Activated CD4-positive, CD25-positive, alpha-beta regulatory T cell treated with anti-CD3 and anti-CD28 coated beads, Interleukin-2, amount 50 U/mL, for 16 hours (primary cell): ENCODE measurements around the gene TMTC1.
"Not testable (repeated sequence)": the region's sequence is repeated elsewhere in the genome, so short reads cannot be mapped to it uniquely, and the experiment has no call there.

Source experiments
- DNase-seq: peaks from one replicate; pipeline ENCODE4 v3.0.0-alpha.2; 2020; ENCODE audit warnings: low read depth, low spot score

Gene TMTC1

DNA sequence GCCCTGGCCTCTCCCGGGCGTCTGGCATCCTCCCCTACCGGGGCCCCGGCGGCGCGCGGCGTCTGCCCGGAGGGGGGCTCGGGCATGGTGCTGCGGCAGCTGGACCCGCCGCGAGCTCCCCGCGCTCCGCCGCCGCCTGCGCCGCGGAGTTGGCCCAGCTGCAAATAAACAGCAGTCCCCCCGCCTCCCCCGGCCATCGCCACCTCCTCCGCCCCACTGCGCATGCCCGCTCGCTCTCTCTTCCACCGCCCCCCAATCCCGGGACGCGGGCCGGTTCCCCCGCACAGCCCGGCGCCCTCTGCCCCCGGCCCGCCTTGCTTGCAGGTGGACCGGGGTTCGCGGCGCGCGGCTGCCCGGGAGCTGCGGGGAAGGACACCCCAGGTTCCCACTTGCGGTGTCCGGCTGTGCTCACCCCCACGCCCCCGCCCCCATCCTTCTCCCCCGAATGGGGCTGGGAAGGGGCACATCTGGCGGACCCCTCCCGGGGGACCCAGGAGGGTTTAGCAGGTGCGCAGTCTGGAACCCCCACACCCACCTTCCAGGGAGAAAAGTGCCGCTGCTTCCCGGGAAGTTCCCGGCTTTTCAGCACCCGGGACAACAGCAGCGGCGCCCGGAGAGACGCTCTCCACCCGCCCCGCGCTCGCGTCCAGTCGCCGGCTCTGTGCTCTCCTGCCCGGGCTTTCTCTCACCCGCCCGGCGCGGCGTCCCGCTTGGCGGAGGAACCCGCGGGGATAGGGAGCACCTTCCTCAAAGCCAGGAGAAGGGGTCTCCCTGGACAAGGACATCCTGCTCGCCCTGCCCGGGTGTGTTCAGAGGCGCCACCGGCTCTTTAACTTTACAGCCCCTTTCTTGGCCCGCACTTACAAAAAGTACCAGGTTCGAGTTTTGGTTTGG, at the start of gene TMTC1:
Gene TMTC1, minus strand, starts transcription at position 170 of the 894 bp plus-strand sequence. CDS start 191 bp downstream, outside the sequence.
- DNase-seq = no peak

DNA sequence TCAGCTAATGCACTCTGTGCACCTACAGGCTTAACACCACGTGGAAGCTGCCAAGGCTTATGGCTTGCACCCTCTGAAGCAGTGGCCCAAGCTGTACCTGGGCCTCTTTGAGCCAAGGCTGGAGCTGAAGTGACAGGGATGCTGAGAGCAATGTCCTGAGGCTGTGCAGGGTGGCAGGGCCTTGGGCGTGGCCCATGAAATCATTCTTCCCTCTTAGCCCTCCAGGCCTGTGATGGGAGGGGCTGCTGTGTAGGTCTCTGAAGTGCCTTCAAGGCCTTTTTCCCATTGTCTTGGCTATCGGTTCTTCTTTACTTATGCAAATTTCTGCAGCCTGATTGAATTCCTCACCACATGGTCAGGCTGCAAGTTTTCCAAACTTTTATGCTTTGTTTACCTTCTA, 47.4 kb upstream of the TMTC1 start:
- no peak for DNase-seq

DNA sequence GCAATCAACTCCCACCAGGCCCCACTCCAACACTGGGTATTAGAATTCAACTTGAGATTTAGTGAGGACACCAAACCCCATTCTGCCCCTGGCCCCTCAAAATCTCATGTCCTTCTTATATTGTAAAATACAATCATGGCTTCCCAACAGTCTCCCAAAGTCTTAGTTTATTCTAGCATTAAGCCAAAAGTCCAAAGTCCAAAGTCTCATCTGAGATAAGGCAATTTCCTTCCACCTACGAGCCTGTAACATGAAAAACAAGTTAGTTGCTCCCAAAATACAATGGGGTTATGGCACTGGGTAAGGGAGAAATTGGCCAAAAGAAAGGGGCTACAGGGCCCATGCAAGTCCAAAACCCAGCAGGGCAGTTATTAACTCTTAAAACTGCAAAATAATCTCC, 46.6 kb upstream of the TMTC1 start:
- no peak for DNase-seq

DNA sequence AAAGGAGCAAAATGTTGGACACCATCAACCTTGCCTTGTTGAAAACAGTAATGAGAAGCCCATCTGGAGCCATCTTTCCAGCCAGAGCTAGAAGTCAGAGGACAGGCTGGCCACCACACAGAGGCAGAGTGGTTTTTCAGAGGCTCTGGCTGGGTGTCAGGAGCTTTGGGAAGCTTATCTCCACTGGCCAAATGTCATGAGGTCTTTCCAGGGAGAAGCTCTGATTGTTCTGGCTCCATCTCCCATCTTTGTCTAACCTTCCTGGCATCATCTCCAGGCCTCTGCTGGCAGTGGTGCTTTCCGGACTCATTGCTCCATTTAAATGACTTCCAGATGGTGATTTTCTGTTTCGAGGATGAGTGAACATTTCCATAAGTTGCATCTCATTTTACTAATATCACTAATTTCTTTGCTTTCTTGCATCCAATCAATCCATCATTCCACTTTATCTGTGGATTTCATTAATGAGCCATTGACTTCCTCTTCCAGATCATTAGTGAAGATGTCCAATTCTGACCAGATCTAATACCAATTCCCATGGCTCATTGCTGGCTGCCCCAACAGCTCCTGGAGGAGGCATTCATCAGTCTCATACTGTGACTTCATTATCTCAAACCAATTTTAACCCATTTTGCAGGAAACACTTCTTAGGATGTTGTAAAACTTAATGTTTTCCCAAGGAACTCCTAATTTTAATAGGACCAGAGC, 35.3 kb upstream of the TMTC1 start:
- DNase-seq = no peak

DNA sequence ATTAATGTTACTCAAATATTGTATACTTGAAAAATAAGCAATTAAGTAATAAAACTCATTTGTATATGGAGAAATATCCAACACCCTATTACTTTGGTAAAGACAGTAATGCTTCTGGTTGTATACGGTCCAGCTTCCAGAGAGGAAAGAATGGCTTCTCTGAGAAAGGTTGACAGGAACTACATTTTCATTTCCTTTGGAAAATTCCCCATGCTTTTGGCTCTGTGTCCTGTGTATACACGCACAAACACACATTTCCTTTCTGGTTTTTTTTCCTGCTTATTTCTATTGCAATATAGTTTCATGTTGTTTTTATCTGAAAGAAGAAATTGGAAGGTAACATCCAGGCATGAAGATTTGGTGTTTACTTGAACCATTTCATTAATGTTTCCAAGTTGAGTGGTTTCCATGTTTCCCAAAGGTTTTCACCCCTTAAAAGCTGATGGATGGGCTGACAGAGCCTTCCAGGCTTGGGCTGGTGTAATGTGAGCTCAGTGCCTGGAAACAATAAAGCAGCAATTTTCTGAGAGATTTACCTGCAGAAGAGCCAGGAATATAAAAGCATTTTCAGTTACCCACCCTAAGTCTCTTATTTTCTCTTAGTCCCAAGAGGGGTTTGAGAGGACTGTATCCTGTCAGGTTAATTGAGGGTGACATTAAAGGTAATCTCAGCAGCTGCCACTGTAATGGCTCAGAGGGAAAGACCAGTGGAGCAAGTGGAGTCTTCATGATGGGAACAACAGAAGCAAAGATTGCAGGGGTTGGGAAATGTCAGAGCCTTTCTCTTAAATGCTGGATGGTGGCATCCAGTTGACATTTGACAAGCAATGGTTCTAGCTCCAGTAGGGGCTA, 33.4 kb upstream of the TMTC1 start:
- DNase-seq = no peak

DNA sequence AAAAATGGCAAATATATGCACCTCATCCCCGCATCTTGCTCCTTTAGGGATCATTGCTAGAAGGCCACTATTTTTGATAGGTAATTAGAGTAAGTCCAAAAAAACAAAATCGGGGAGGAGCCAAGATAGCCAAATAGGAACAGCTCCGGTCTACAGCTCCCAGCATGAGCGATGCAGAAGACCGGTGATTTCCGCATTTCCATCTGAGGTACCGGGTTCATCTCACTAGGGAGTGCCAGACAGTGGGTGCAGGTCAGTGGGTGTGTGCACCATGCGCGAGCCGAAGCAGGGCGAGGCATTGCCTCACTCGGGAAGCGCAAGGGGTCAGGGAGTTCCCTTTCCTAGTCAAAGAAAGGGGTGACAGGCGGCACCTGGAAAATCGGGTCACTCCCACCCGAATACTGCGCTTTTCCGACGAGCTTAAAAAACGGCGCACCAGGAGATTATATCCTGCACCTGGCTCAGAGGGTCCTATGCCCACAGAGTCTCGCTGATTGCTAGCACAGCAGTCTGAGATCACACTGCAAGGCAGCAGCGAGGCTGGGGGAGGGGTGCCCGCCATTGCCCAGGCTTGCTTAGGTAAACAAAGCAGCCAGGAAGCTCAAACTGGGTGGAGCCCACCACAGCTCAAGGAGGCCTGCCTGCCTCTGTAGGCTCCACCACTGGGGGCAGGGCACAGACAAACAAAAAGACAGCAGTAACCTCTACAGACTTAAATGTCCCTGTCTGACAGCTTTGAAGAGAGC, 26.0 kb upstream of the TMTC1 start:
- DNase-seq = not testable (repeated sequence)

DNA sequence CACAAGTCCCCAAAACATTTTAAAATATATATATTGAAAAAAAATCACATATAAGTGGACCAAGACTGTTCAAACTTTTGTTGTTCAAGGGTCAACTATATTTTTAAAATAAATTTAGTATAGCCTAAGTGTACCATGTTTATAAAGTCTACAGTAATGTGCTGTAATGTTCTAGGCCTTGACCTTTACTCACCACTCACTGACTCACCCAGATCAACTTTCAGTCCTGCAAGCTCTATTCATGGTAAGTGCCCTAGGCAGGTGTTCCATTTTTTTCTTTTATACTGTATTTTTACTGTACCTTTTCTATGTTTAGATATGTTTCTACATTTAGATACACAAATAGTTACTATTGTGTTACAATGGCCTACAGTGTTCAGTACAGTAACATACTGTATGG, 23.4 kb upstream of the TMTC1 start:
- no peak for DNase-seq

DNA sequence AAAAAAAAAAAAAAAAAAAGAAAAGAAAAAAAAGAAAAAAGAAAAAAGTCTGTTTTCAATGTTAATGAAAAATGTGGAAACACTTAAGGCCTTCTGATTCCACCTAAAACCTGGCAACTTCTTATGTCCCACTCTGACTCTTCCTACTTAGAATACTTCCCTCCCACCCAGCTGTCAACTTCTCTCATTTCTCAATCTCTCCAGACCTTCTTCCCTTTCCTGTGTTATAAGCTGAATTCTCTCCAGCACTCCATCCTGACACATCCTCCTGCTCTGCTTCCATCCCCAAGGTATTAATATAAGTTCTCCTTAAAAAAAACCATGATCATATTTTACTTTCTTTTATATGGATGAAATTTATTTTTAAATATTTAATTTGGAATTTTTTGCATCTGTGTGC, 20.3 kb upstream of the TMTC1 start:
- DNase-seq = no peak

DNA sequence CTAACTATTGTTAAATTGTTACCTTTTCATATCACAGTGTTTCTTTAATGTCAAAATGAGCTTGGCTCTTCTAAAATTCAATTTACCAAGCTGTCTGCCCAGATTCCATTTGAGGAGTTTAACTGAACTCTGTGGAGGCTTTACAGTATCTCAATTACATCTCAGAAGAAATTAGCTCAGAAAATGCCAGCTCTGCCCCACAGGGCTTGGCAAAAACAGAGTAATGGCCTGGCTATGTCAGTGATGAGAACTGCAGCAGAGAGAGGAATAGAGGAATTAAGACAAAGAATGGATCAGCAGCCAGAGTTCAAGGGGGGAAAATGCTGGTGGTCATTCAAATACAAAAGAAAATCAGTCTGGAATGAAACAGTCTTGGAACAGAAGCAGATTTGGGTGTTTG, 15.8 kb upstream of the TMTC1 start:
- DNase-seq = no peak

DNA sequence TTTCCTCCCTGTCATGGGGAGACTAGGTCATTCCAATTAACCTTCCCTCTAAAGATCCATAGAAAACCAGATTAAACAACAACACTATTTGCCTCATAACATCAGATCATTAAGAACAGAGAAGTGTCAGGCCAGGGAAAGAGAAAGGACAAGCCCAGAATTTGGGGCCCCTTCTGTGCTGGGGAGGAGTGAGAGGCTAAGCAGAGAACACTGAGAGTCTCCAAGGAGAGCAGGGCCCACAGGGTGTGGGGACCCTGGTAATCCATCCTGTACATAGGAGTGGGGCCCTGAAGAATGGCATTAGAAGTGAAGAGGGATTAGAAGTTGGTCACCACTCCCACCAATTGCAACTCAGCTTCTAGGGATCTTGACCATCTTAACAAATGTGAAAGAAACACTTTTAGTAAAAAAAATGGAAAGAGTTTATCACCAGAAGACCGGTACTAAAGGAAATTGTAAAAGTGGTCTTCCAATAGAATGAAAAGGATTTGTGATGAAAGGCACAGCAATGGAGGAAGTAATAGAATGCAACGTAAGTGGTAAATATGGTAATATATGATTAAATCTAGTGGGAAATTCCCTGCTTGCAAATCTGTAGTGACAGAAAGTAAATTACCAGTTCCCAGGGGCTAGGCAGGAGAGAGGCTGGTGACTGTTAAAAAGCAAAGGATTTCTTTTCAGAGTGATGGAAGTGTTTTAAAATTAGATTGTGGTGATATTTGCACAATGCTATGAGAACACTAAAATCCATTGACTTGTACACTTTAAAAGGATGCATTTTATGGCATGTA, 14.0 kb upstream of the TMTC1 start:
- no peak for DNase-seq

DNA sequence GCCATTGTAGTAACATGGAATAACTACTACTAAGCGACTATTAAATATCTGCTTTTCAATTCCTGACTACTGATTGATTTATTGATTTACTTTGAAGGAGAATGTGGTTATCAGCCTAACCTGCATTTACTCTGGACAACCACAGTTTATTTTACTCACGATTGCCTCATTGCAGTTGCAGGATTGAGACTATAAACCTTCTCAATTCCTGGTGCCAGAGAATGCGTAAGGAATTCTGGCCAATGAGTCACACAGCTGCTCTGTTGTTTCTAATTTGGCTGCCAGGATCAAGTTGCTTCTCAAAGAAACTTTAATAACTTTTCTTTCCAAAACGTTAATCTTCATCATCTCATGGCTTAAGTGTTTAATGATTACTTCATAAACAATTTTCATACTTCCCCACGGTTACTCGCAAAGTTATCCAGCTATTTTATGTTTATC, 13.1 kb upstream of the TMTC1 start:
- no peak for DNase-seq

DNA sequence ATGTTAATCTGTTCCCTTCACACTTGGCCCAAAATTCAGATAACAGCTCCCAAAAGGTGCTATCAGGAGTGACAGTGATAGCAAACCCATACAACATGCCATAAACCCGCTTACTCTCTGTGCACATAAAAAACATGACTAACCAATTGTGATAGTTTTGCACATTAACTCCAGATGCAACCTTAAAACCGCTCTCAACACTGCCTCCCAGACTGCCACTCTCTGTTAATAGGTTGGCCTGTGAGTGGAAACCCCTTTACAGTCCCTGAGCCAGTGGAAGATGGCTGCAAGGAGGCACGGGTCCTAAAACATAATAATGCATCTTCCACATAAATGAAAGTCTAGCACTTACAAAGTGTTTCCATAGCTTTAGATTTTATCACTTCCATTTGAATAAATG, 12.0 kb upstream of the TMTC1 start:
- DNase-seq = no peak

DNA sequence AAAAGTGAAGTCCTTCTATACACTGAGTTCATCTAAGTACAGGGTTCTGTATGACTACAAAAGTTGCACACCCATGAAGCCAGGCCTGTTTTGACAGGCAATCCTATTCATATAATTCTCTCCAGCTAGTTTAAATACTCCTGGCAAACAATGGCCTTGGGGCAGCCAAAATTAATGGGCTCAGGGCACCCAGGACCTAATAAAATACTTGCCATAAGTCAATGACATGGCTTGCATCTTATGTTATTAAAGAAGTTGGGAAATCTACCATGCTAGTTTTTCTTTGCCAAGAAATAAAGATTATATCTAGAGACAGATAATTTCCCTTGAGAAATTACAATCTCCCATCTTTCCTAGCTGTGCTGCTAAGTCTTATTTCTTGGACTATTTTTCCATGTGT, 11.1 kb upstream of the TMTC1 start:
- DNase-seq = no peak

DNA sequence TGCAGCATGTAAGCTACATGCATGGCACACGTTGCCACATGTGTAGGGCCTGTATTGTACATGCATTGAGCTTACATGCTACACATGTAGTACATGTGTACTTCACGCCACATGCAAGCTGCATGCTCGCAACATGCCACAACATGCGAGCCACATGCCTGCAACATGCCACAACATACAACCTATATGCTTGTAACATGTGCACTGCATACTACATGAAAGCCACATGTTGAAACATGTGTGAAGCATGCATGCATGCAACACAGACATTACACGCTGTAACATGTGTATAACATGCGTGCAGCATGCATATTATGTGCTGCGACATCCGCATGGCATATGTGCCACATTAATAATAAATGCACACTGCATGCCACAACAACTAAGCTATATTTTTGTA, 9.1 kb upstream of the TMTC1 start:
- no peak for DNase-seq

DNA sequence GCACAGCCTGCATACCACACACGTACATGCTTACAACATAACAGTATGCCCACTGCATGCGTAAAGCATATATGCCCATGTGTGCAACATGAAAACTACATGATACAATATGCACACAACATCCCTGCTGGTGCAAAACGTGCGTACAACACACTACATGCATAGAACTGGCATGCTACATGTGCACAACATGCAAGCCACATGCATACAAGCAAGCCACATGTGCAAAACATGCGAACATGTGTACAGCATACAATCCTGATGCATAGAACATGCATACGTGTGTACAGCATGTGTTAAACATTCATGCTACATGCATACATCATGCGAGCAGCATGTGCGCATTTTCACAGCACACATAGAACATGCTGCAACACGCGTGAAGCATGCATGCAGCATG, 8.4 kb upstream of the TMTC1 start:
- no peak for DNase-seq

DNA sequence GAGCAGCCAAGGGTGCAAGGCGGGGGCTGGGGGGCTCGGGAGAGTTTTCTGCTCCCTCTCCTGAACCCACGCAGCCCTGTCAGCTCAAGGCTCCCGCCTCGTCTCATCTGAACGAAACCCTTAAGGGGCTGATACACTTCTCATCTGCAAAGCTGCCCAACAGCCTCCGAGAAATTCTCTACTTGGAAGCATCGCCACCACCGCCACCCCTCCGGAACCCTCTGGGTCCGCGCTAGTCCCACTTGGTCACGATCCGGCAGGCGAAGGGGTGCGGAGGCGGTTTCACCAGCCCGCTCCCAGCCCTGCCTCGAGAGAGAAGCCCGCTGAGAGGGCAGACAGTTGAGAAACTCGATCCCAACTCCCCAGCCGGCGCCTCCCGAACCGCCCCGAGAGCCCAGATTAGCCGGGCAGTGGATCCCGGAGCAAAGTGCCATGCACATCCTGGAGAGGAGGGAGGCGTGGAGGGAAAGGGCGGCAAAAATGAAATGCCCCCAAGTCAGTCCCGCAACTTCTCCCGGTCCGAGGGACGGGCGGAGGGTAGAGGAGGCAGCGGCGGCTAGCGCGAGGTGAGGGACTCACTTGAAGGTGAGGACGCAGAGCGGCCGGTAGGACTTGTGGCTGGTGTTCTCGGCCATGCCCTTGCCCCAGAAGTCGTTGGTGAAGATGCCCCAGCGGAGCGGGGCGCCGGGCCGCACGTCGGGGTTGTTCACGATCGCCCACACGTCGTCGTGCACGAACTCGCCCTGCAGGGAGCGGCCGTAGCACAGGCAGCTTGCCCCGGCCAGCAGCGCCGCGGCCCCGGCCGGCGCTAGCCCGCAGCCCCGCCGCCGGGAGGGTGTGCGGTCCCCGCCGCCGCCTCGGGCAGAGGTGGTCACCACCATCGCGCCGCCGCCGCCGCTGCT, 620 bp downstream of the TMTC1 start:
- no peak for DNase-seq

DNA sequence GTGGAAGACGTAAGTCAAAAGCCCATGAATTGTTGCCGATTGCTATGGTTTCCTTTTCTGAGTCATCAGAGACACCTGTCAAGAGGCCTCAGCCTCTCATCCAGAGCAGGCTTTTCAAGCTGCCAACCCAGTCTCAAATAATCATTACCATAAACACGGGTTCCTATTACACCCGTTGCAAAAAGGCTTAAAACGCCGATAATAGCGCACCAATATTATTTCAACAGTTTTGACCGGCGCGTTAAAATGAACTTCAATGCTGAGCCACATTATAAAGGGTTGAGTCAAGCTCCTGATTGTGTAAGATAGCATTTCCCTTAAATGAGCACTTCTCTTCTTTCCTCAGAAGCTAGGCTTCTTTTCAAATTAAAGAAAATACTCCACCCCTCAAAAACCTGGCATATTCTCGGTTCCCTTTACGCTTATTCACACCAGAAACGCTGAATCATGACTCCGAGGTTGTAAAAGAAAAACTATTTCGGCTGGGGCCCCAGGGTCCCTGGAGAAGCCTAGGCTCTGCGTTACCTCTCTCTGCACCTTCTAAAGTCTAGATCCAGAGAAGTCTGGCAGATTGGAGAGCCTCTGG, 1.4 kb downstream of the TMTC1 start:
- no peak for DNase-seq

DNA sequence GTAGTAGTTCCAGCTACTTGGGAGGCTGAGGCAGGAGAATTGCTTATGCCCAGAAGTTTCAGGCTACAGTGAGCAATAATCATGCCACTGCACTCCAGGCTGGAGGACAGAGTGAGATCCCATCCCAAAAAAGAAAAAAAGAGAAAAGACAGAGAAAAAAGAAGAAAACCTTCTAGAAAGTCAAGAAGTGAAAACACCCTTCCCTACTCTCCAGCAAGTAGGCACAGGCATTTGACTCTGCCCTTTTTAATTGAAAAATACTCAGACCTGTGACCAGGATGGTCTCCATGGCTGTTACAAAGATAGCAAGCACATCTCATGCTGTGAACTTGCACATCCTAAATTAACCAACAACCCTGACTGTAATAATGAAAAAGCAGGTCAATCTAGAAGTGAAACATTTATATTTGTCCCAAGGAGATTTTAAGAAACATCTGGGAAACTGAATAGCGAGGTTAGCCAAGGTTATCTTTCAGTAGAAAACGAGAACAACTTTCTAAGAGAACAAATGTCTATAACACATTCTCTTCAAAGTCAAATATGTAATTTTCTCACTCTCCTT, 2.0 kb downstream of the TMTC1 start:
- no peak for DNase-seq

DNA sequence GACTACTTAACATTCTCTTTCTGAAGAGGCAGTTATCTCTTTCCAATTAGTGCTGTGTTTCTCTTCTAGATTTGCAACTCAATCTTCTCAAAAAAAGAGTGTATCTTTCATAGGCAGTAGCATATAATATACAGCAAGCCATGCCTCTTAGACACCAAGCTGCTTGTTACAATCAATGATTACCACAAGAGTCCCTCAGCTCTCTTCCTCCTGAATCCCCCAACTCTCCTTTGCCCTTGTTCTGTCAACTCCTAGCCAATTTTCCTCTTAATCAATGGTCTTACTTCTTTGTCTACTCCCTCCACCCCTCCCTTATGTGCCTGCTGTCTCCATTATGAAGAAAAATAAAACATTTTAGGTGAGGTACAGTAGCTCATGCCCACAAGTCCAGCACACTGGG, 2.6 kb downstream of the TMTC1 start:
- DNase-seq = no peak
